DMS53 treated with DMSO at 0.1 percent for 48 hours (cell line): Measurements from ENCODE around the gene PAIP2.
A peak's percentile ranks its signal among the peaks of the same experiment; 100 is the strongest.
"Not testable (repeated sequence)": the region's sequence is repeated elsewhere in the genome, so short reads cannot be mapped to it uniquely, and the experiment has no call there.

Experiments used
- DNase-seq: peaks from one replicate; lab custom pipeline; 2025; ENCODE audit not compliant: unreplicated experiment; lab: John Stamatoyannopoulos, UW

The PAIP2 gene, protein sequence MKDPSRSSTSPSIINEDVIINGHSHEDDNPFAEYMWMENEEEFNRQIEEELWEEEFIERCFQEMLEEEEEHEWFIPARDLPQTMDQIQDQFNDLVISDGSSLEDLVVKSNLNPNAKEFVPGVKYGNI

DNA sequence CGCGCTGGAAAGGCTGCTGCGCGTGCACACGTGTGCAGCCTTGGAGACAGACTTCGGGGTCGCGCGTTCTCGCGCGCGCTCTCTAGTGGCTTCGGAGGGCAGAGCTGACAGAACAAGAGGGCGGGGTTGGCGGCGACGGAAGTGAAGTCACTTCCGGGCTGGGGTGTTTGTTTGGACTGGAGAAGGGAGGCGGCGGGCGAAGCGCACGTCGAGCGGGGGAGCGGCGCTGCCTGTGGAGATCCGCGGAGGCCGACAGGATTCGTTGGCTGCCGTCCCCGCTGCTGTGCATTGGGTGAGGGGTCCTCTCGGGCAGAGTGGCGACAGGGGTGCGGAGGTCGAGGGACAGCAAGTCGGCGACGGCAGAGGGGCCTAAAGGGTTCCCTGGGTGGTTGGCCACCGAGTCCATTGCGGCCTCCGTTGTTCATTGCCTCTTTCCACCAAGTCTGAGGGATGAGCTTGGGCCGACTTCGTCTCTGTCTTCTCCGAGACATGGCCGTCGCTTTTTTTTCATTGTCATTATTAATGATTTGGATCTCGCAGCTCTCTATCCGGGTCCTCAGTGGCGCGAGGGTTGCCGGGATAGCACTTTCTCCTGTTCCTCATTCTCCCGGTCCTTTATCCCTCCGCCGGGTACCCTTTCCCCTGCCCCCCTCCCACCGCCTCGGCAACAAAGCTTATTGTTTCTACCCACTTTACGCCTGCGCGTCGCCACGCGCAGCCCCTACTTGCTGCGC lies at the start of gene PAIP2:
Gene PAIP2 (plus strand): TSS at position 166 of the 734 bp plus-strand sequence. CDS start 21,931 bp downstream, outside the sequence.
- peak; percentile 91 for DNase-seq

DNA sequence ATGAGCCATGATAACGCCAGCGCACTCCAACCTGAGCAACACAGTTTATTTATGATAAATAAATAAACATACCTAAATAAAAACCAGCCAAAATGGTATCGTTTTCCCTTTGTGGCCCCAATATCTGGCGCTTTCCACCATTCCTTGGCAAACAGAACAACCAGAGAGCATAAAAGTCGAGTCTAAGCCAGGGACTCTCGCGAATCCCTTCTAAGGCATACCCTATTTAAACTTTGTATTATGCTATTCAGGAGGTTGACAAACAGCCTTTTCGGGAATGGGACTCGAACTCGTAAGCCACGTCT lies 48.5 kb upstream of the PAIP2 start:
- no peak for DNase-seq

DNA sequence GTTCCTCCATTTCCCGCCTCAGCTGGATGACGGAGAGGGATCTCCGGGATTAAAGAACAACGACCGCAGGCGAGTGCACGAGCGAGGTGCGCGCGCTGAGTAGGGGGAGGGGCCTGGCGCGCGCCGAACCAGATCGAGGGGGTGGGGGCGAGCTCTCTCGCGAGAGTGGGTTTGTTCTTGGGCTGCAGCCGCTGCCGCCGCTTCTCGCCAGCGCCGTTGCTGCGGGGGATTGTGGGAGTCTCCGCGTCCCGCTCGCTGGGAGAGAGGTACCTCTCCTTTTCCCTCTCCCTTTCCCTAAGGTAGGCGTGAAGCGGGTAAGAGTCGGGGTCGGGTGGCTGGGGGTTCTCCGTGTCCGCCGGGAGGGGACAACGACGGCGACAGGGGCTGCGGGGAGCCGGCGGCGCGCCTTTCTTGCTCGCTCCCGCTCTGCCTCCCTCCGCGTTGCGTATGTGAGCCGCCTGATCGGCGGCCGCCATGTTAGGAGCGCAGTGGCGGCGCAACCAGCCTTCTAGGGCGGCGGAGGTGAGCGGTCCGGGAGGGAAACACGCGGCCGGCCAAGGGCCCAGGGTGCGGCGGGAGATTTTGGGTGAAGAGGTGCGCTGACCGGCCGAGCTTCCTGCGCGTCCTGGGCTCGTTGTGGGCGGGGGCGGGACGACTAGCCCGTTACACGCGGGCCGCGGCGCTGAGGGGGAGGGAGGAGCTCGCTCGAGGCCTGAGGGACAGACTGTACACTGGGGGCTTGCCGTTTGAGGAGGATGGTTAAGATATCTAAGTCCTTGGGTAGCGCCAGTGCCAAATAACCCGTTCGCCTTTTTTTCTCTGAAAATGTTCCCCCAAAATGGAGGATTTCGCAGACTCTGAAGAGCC lies 47.9 kb upstream of the PAIP2 start, which contains the start of gene MATR3:
Gene MATR3 (plus strand): TSS at position 234 of the 867 bp plus-strand sequence. CDS start 13,676 bp downstream, outside the sequence.
- peak; percentile 90 for DNase-seq

- peak; percentile 46 for DNase-seq
Observed at GRCh38 chr5:139294374-139295165, 47.1 kb upstream of the PAIP2 start.

DNA sequence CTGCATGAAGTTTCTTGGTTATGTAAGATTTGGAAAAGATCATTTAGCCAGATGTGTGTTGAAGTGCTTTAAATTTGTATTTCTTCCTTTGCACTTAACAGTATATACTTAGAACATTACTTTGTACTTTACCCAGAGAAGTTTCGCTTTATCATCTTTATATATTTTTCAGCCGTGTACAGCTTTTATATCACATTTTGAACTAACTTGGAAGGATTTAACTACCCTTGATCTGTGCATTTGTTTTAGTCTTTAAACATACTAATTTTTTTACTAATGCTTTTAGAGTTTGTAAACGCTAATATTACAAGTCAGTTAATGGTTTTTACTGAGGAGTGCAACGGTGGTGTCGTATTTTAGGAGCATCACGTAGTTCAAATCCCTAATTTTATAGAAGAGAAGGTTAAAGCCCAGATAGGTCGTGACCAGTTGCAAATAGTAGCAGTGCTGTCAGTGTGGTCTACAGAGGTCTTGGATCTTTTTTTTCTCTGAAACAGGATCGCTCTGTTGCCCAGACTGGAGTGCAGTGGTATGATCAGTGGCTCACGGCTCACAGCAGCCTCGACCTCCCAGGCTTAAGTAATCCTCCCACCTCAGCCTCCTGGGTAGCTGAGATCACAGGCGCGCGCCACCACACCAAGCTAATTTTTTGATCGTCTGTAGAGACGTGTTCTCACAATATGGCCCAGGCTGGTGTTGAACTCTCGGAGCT lies 46.2 kb upstream of the PAIP2 start:
- no peak for DNase-seq

DNA sequence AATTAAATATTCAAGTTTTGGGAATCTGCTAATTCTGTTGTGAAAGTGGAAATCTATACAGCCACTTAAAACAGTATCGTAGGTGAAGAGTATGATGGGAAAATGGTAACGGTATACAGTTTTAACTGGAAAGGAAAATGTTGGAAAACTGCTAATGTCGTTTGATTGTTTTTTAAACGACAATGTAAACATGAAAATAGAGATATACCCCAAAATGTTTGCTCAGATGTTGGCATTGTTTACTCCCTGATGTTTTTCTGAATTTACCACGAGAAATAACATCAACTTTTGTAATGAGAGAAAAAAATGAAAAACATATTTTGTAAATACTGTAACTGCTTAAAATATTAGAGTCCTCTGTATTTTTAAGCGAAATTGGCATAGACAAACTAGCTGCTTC lies 45.5 kb upstream of the PAIP2 start:
- DNase-seq, result no peak

GRCh38 chr5:139296862-139297326 lies 44.8 kb upstream of the PAIP2 start:
- no peak for DNase-seq

GRCh38 chr5:139297439-139298133 lies 44.1 kb upstream of the PAIP2 start:
- no peak for DNase-seq

- no peak for DNase-seq
Observed at GRCh38 chr5:139298242-139298641, 43.4 kb upstream of the PAIP2 start.

DNA sequence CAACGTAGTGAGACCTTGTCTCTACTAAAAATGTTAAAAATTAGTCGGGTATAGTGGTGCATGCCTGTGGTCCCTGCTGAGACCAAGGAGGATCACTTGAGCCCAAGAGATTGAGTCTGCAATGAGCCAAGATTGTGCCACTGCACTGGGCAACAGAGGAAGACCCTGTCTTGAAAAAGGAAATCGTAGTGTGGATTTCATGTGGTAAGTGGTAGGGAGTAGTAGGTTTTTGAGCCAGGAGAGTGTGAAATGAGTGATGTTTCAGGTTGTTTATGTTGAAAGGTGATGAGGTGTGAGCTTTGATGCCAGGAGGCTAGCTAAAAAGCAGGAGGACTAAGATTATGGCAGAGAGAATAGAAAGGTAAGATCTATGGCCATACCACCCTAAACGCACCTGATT lies 42.2 kb upstream of the PAIP2 start:
- DNase-seq, result no peak

DNA sequence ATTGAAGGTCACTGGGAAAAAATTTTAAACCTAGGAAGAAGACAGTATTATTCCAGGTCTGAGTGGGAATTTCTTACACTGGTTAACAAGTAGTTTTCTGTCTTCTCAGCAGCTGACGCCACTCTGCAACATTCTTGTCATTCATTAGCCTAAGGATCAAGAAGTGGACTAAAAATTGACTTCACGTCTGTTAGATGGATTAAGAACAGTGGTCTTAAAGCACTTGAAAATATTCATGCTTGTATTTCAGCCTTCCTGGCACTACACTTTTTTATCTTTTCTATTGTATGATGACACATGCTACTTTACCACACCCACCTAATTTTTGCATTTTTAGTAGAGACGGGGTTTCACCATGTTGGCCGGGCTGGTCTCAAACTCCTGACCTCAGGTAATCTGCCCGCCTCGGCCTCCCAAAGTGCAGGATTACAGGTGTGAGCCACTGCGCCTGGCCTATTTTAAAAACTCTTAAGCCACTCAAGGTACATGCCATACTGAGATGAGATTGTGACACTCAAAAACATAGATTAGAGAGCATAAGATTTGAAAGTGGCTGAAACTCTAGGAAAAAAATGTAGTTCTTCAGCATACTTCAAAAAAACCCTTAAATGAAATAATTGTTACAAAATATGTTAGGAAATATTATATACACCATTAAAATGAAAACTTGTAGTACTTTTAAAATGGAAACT lies 39.7 kb upstream of the PAIP2 start:
- DNase-seq, result no peak

DNA sequence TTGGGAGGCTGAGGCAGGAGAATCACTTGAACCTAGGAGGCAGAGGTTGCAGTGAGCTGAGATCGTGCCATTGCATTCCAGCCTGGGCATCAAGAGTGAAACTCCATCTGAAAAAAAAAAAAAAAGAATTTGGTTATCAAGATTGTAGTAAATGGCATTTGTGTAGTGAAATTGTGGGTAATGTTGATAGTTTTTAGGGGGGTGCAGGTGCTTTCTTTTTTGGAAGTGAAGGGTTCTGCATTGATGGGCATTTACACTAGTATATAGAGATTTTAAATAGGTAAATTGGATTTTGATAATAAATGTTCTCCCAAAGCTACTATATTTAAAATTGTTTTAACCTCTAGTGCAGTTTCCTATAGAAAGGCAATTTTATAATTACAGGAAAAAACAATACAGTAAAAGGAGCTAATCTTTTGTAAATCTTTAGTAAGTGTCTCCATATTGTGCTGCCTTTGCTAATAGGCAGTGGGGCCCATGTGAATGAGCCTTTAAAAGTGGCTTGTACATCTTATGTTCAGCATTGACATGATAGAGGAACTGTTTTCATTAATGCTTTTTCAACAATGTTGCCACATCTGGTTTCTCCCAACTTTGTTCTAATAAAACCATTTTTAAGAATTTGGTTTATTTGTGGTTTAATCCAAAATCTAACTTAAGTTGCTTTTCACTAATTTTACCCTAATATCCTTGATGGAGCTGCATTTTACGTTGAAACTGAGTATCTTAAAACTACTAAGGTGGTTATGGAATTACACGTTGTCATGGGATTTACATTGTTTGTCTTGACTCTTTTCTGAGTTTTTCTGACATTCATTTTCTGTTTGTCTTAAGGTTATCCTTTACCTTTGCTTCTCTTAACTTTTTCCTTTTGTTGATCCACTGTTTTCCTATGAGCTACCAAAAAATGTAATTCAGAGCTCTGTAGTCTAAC lies 37.0 kb upstream of the PAIP2 start:
- no peak for DNase-seq

DNA sequence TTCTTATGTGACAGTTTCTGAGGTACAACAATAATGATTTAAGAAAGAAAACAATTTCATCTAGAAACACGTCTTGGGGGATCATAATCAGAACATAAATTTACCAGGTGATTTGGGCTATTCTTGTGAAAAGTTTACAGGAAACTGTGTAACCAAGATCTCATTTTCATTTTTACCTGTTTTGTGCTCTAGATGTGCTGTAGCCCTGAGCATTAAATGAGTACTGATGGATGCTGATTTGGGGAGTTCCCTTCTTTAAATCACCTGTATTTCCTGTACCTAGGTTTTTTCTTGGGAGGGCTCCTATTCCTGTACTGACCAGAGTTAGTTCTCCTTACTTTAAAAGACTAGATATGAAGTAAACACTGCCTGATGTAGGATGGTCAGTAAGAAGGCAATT lies 35.5 kb upstream of the PAIP2 start:
- DNase-seq, result no peak

DNA sequence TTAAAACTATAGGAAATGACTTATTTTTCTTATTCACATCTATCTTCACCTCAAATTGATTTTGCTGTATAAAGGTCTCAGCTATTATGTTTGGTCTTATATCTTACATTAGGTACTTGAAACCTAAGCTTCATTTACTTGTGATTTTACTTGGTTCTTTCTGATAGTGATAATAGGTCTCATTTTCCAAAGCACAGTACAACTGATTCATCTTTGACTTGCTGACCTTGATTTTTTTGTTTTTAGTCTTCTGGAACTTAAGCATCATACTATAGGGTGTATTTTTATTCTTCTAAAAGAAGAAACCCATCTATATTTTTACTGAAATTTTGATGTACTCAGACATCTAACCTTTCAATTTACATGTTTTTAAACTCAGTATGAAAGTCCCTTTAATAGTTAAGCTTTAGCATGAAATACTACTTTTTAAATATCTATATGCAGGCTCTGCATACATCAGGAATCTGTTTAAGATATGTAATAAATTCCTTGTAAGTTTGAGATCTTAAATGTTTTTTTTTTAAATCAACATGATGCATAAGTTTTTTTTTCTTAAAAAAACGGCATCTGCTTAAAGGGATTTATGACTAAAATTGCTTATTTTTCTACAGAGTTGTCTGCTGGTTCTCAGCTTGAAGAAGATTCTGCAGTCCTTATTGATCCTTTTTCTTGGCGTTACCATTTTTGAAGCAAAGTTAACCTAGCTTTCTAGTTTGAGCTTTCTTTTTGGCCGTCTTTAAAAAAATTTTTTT lies 34.9 kb upstream of the PAIP2 start:
- no peak for DNase-seq

DNA sequence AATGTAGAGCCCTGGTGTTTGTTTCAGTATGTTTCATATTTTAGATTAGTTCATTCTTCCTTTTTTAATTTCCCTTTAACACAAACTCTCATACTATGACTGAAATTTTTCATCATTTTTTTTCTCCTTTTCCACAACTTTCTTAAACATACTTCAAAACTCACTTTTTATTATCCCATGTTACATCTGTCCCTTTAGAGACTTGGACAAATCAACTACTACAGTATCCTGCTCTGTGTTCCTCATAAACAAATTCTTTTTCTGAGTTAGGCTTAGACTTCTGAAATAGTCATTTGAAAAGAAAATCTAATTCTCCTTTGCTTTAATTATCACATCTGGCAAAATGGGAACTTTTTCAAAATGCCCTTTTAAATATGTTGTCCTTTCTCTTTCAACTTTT lies 32.9 kb upstream of the PAIP2 start:
- DNase-seq, result no peak

DNA sequence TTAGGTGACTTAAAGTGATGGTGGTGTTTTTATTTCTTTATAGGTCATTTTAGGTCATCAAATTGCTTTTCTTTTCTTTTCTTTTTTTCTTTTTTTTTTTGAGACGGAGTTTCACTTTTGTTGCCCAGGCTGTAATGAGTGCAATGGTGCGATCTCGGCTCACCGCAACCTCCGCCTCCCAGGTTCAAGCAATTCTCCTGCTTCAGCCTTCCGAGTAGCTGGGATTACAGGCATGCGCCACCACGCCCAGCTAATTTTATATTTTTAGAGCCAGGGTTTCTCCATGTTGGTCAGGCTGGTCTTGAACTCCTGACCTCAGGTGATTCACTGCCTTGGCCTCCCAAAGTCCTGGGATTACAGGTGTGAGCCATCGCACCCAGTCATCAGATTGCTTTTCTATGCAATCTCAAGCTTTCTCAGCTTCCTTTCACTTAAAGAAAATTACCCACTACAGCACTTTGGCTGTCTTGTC lies 30.9 kb upstream of the PAIP2 start:
- not testable (repeated sequence) for DNase-seq

DNA sequence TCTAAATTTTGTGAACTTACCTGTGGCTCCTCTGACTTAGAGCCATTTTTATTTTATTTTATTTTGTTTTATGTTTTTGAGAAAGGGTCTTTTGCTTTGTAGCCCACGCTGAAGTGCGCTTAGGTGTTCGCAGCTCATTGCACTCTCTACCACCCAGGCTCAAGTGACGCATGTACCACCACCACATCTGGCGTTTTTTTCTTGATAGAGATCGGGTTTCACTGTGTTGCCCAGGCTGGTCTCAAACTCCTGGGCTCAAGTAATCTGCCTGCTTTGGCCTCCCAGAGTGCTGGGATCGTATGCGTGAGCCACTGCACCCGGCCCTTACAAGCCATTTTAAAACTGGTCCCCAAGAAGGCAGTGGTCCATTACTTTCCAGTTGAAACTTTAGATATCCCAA lies 29.6 kb upstream of the PAIP2 start:
- DNase-seq, result no peak
